NCI-H524 (cell line): Measurements from ENCODE around the gene ITGAE.
A peak's percentile ranks its signal among the peaks of the same experiment; 100 is the strongest.
"Not testable (repeated sequence)": the region's sequence is repeated elsewhere in the genome, so short reads cannot be mapped to it uniquely, and the experiment has no call there.

Experiments
- DNase-seq, 2 experiments: peaks; one replicate each; lab custom pipeline; 2025; lab: John Stamatoyannopoulos, UW

Gene ITGAE

GRCh38 chr17:3761036-3761917 is 39.7 kb downstream of the ITGAE start:
- no peak for DNase-seq

DNA sequence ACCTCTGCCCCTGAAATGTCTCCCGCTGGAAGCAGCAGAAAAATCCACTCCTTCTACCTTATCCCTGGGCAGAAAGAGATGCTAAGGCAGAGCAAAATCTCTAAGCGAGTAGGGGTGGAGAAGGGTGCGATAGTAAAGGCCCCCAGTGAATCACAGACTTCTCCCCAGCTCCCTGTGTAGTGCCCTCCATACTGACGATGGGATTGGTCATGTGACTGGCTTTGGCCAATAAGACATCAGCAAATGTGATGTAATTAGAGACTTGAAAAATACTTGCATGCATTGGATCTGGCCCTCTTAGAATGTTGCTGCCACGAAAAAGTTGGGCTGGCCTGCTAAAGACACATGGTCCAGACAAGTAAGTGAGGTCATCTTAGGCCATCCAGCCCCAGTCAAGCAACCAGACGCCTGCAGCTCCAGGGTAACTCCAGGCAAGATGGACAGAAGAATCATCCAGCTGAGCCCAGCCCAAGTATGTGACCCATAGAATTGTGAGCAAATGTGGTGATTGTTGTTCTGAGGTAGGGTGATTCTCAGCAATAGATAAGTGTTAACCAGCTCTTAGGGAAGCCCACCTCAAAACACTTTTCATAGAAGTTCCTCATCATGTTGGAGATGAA is 41.3 kb downstream of the ITGAE start:
- DNase-seq: no peak

GRCh38 chr17:3755335-3756030 is 45.5 kb downstream of the ITGAE start:
- DNase-seq: no peak

- no peak for DNase-seq
These were observed 46.3 kb downstream of the ITGAE start for GRCh38 chr17:3754458-3755334.

DNA sequence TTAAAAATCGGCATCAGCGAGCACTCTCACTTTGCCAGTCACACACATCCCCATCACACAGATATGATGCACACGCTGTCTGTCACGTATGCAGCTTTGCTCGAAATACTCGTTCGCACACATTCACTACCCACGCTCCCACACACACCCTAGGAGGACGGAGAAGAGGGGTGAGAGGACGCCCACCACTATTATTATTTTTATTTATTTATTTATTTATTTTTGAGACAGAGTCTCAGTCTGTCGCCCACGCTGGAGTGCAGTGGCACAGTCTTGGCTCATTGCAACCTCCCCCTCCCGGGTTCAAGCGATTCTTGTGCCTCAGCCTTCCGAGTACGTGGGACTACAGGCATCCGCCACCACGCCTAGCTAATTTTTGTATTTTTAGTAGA is 46.9 kb downstream of the ITGAE start:
- DNase-seq: no peak

DNA sequence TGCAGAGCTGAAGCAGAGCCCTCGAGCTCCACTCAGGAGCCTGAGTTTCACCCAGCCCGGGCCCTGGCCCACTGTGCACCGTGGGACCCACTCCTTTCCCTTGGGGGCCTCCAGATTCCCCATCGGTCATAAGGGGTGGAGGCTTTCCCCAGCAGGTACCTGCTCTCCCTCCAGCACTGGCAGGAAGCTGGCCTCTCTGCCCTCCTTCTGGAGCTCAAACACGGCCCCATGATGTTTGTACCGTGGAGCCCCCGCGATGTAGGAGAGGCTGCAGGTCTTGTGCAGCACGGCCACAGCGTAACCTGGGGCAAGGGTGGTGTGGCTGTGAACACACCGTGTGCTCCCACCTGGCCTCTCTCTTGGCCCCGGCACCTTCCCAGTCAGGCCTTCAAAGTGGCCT is 47.4 kb downstream of the ITGAE start:
- DNase-seq: no peak

DNA sequence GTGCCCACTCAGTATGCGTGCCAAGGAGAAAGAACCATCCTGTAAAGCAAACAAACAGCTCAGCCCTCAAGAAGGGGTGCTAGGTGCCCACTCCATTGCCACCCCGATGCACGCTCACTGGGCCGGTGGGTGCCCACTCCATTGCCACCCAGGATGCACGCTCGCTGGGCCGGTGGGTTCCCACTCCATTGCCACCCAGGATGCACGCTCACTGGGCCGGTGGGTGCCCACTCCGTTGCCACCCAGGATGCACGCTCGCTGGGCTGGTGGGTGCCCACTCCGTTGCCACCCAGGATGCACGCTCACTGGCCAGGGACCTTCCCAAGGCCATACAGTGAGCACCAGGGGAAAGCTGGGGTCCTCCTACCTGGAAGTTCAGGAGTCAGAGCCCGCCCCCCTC is 49.2 kb downstream of the ITGAE start:
- DNase-seq: no peak

DNA sequence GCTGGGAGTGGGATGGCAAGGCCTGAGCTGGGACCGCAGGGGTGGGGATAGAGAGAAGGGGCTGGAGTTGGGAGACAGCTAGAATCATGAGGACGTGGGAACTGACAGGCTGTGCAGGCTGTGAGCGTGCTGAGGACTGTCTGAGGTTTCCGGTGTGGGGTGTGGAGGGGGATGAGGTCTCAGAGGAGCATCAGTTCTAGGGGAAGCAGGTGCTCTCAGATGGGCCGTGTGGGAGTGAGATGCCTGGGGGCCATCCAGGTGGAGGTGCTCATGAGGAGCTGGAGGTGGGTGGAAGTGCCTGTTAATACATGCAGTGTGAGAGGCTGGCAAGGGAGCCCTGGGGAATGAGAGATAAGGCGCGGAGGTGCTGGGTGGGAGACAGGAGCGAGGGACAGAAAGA is 50.1 kb downstream of the ITGAE start:
- DNase-seq: no peak

- DNase-seq: no peak
These were observed 50.7 kb downstream of the ITGAE start for GRCh38 chr17:3750296-3750695.

- DNase-seq: no peak
These were observed 52.4 kb downstream of the ITGAE start for GRCh38 chr17:3748576-3748975.

GRCh38 chr17:3747805-3748204 is 53.2 kb downstream of the ITGAE start:
- DNase-seq: no peak

DNA sequence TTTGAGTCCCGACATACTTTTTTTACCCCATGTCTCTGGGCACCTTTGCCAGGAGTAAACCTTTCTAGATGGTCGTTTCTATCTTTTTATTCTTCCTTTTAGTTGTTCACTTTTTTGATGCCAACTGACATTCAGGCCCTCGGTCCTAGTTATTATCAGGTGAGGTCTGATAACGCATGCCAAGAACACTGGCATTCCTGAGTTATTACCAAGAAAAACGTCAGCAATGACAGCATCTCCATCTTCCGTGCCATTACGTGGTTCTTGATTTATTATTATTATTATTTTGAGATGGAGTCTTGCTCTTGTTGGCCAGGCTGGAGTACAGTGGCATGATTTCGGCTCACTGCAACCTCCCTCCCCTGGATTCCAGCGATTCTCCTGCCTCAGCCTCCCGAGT is 55.9 kb downstream of the ITGAE start:
- DNase-seq: no peak

DNA sequence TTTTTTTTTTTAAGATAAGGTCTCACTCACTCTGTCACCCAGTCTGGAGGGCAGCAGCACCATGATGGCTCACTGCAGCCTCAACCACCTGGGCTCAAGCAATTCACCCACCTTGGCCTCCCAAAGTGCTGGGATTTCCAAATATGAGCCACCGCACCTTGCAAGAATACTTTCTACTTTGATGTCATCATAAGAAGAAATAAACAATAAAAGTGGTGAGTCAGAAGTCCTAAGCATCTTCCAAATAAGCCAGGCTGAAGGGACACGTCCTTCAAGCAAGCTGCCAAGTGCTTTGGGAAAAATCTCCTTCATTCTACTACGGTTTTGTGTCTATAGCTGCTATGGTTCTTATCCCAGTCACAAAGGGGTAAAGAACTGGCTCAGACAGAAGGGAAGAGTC is 57.0 kb downstream of the ITGAE start:
- no peak for DNase-seq

DNA sequence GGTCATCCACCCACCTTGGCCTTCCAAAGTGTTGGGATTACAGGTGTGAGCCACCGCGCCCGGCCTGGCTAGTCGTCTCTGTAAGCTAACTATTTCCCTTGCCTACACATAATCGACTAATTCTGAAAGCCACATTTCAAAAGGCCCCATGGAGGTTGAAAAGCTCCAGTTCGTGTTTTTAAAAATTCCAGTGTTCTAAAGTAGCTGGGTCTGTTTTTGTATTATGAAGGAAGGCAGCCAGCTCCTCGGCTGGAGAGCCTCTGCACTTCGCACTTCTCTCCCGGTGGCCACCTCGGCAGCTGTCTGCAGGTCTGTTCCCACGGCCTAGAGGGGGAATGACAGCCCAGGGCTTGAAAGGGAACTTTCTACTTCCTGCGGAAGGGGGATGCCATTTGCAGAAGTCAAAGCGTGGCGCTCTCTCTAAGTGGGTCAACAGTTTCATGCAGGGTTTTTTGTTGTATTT is 60.3 kb downstream of the ITGAE start:
- no peak for DNase-seq

DNA sequence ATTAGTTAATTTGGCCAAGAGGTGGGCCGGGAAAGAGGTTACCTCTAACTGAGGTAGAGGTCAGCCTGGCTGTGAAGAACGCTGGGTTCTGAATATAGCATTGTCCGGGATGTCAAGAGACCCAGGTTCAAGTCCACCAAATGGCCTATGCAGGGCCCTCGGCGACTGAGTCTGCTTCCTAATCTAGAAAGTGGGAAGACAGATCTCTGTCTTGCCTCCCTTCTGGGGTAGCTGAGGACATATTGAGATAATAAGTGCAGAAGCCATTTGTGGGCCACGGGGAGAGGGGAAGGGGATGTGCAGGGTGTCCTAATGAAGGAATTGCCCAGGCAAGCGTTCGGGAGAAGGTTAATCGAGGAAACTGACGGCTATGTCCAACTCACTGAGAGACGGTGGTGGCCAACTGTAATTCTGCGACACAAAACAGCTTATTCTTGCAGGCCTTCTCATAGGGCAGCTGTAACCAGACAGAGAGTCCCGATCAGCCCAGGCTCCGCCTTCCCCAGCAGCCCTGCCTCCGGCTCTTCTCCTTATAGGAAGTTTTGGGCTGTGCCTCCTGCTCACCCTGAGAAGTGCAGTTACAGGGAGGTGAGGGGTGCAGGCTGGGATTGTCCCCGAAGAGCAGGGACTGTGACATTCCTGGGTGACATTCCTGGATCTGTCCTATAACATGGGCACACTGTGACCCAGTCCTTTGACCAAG is 61.4 kb downstream of the ITGAE start:
- DNase-seq: no peak

GRCh38 chr17:3738562-3739295 is 62.3 kb downstream of the ITGAE start:
- peak in 1 of 2 experiments; percentile 3 for DNase-seq

GRCh38 chr17:3735515-3735914 is 65.5 kb downstream of the ITGAE start:
- no peak for DNase-seq

GRCh38 chr17:3734911-3735276 is 66.1 kb downstream of the ITGAE start:
- DNase-seq: not testable (repeated sequence)

GRCh38 chr17:3732210-3732621 is 68.8 kb downstream of the ITGAE start:
- no peak for DNase-seq

DNA sequence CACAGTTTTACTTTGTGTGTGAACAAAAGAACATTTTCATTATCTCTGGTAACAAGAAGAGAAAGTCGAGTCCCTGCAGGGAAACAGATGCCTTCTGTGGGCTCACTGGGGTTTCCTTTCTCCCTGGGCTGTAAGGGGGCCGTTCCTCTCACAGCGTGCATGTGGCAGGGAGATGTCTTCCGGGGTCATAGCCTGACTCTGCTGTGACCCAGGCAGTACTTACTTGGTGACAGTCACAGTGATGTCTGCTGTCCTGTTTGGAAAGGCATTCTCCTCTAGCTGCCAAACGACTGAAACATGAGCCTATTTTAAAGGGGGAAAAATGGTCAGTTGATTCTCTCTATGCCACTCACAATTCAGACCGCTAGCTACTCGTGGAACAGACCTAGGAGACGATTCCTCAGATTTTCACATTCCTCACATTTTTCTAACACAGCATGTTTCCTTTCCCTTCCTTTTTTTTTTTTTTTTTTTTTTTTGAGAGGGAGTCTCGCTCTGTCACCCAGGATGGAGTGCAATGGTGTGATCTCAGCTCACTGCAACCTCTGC is 70.0 kb downstream of the ITGAE start:
- DNase-seq: no peak
